ENCODE results near the gene ARL5C.

The ARL5C gene

GRCh38 chr17:39118674-39119419, 47.1 kb downstream of the ARL5C start:
- Mint-ChIP-seq H3K27ac (peak overlapping the region in 1 of 2 donors; percentile 44), H3K4me3 (no peak overlapping the region), H3K9me3 (no peaks in the 10 kb centered on the region), H3K27me3 (no peaks in the 10 kb centered on the region), H3K4me1 (peaks cover 10% of the 10 kb centered on the region)
- DNase-seq (no peak), ATAC-seq (no peak)

GRCh38 chr17:39116224-39116623, 49.7 kb downstream of the ARL5C start:
- Mint-ChIP-seq H3K27ac (no peak overlapping the region), H3K9me3 (no peaks in the 10 kb centered on the region), H3K4me3 (no peak overlapping the region), H3K27me3 (no peaks in the 10 kb centered on the region), H3K4me1 (peaks cover 15% of the 10 kb centered on the region)
- ATAC-seq (no peak), DNase-seq (no peak)

- DNase-seq: no peak
These were observed 50.8 kb downstream of the ARL5C start for GRCh38 chr17:39115135-39115534.

GRCh38 chr17:39114723-39115122, 51.2 kb downstream of the ARL5C start:
- H3K9me3 Mint-ChIP-seq: no peaks in the 10 kb centered on the region
- no peak overlapping the region for H3K4me3 Mint-ChIP-seq
- ATAC-seq (no peak), DNase-seq (no peak)
- no peak overlapping the region for H3K27ac Mint-ChIP-seq
- H3K27me3 Mint-ChIP-seq: no peaks in the 10 kb centered on the region
- peaks cover 15% of the 10 kb centered on the region for H3K4me1 Mint-ChIP-seq

More at GRCh38 chr17:39115135-39115534, 50.8 kb downstream of the ARL5C start:
- Mint-ChIP-seq H3K9me3 (no peaks in the 10 kb centered on the region), H3K27me3 (no peaks in the 10 kb centered on the region), H3K4me3 (no peak overlapping the region), H3K27ac (peak overlapping the region in 1 of 2 donors; percentile 20), H3K4me1 (peaks cover 15% of the 10 kb centered on the region)
- ATAC-seq: no peak

GRCh38 chr17:39113871-39114270, 52.1 kb downstream of the ARL5C start:
- no peak overlapping the region for H3K27ac Mint-ChIP-seq
- no peak for DNase-seq

GRCh38 chr17:39110435-39111136, 55.4 kb downstream of the ARL5C start:
- DNase-seq: no peak
- Mint-ChIP-seq H3K9me3 (no peaks in the 10 kb centered on the region), H3K27ac (no peak overlapping the region), H3K4me3 (no peak overlapping the region), H3K4me1 (peaks cover 5% of the 10 kb centered on the region), H3K27me3 (no peaks in the 10 kb centered on the region)
- no peak for ATAC-seq

More at GRCh38 chr17:39113871-39114270, 52.1 kb downstream of the ARL5C start:
- ATAC-seq: no peak
- Mint-ChIP-seq H3K9me3 (no peaks in the 10 kb centered on the region), H3K27me3 (no peaks in the 10 kb centered on the region), H3K4me1 (peaks cover 15% of the 10 kb centered on the region), H3K4me3 (no peak overlapping the region)

- Mint-ChIP-seq H3K4me3 (no peak overlapping the region), H3K9me3 (no peaks in the 10 kb centered on the region), H3K4me1 (peaks cover 5% of the 10 kb centered on the region), H3K27me3 (no peaks in the 10 kb centered on the region), H3K27ac (no peak overlapping the region)
- DNase-seq (no peak), ATAC-seq (no peak)
These were observed 57.2 kb downstream of the ARL5C start for GRCh38 chr17:39108461-39109375.

GRCh38 chr17:39107973-39108372, 58.0 kb downstream of the ARL5C start:
- ATAC-seq (no peak), DNase-seq (no peak)
- H3K4me3 Mint-ChIP-seq: no peak overlapping the region
- no peaks in the 10 kb centered on the region for H3K9me3 Mint-ChIP-seq
- peak overlapping the region in 1 of 2 donors; percentile 5 for H3K27ac Mint-ChIP-seq
- peaks cover 5% of the 10 kb centered on the region for H3K4me1 Mint-ChIP-seq
- H3K27me3 Mint-ChIP-seq: no peaks in the 10 kb centered on the region

- no peaks in the 10 kb centered on the region for H3K9me3 Mint-ChIP-seq
- H3K27ac Mint-ChIP-seq: no peak overlapping the region
- H3K4me3 Mint-ChIP-seq: no peak overlapping the region
- no peaks in the 10 kb centered on the region for H3K27me3 Mint-ChIP-seq
- DNase-seq (no peak), ATAC-seq (no peak)
- peaks cover 10% of the 10 kb centered on the region for H3K4me1 Mint-ChIP-seq
These were observed 58.8 kb downstream of the ARL5C start for GRCh38 chr17:39107155-39107554.

Data from stimulated activated naive CD8-positive, alpha-beta T cell treated with anti-CD3 and anti-CD28 coated beads, Interleukin-15, amount 100 ng/mL, for 72 hours (primary cell).